8988T (cell line): Measurements from ENCODE around the gene SLC16A2.
"Not testable (repeated sequence)": the region's sequence is repeated elsewhere in the genome, so short reads cannot be mapped to it uniquely, and the experiment has no call there.

Experiments
- DNase-seq: peaks from one replicate; pipeline ENCODE4 v3.0.0; 2011

Gene SLC16A2

DNA sequence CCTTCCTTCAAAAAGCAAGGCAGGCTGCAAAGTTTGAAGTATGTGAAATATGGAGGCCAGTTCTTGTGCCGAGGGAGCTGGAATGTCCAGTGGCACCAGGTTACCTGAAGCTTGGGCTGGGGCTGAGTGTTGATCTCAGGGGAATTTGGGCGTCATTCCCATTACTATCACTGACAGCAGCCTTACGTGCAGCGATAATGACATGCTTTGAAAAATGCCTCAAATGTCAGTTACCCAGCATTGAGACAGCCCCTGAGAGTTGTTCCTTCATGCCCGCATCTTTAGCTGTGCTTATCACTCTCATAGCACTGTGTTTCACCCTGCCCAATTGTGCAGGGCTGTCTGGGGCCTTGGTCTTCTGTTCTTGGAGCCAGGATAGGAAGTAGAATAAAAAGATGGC is 27.4 kb downstream of the SLC16A2 start:
- no peak for DNase-seq

DNA sequence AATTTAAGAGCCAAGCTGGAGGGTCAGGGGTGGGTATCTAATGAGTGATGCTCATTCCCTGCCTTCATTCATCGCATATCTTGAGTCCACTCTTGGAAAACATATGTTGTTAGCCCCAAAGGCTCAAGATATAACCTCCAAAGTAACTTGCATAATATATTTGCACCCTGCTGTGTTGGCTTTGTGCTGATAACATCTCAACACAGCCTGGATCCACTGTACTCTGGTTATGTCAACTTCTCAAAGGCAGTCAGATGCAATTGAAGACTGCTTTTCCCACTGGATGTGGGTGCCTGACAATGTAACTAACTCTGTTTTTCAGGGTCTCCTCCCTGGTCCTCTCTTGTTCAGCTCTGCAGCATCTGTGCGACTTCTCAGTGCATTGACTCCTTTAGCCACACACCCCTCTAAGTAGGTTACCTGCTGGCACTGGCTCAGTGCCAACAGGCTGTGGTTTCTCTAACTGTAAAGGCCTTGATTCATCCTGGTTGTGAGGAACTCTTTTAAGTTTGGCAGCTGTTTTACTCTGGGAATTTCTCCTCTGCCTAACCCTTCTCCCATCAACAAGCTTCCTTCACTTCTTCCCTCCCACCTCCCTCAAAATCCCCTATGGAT is 28.1 kb downstream of the SLC16A2 start:
- no peak for DNase-seq

DNA sequence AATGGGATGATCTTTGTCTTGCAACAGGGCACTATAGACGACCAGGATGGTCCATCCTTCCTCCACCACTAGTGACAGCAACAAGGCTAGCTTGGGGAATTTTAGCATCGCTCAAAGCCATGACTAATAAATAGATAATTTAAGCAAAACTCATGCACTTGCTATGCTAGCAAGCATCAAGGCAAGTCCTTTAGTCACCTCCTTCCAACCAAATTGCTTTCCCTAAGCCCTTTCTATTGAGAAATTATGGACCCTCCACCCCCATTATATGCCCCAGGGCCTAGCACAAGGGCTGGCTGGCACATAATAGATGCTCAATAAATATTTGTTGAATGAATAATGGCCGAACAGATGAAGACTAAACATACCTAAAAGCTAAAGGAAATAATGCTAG is 28.6 kb downstream of the SLC16A2 start:
- DNase-seq = no peak

DNA sequence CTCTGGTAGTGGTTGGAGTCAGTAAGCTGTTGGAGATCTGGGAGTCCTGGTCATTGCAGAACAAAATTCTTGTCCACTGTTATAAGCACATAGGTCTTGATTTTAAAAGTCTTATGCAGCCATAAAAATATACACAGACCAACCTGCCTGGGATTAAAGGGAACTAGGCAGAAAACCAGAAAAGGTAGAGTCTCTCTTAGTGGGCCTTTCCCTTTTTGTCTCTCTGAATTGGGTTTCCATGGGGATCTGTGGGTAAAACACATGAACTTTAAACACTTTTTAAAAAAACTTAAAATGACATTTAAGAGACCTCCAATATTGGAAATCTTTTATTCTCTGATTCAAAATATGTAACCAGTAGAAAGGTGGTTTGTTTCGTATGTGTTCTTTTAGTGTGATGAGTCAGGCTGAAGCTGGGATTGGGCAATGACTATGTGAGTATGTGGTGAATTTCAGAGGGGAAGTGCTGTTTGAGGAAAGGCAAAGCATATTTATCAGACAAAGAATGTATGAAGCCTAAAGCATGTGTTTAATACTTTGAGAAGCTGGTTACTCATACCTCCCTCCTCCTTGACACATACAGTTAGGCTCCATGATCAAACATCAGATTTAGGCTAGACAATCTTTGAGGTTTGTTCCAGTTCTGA is 29.6 kb downstream of the SLC16A2 start:
- no peak for DNase-seq

DNA sequence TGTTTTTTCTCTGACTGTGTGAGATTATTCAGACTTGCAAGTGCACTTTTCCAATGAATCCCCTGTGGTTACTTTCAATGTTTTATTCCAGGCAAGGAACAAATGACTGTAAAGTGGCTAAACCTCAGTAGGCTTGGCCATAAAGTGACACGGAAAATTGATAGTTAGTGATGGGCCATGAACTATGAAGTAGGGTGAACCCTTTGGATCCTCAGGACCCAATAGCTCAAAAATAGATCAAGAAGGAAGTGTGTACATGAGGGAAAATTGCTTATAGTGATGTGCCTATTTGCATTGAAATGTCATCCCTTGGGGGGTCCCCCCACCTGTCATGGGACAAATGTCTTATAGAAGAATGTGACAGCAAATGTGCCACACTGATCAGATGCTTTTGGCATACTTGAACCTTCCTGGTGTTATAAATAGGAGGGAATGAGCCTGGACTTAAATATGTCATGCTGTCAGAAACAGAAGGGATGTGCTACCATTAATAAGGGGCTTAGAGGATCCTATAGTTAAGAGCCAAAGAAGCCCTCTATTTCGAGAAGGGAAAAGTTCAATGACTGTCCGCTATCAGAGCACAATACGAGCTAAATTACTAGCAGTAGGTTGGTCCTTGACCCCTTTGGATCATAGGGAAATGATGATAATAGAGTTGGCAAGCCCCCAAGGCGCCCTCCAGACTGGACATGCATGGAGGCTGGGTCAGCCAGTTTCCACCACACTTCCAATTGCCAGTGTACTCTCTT is 30.3 kb downstream of the SLC16A2 start:
- DNase-seq = no peak

DNA sequence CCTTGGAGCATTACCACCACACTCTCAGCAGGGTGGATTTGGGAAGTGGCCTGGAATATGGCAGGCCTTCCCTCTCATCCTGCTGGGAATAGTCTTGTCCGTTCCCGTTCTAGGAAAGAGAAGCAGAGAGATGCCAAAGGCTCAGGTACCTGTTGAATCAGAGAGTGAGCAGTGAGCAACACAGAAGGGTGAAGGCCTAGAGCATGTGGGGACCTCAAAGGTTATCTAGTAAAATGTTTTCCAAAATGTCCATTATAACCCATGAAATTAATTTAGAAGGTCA is 30.8 kb downstream of the SLC16A2 start:
- DNase-seq = no peak

DNA sequence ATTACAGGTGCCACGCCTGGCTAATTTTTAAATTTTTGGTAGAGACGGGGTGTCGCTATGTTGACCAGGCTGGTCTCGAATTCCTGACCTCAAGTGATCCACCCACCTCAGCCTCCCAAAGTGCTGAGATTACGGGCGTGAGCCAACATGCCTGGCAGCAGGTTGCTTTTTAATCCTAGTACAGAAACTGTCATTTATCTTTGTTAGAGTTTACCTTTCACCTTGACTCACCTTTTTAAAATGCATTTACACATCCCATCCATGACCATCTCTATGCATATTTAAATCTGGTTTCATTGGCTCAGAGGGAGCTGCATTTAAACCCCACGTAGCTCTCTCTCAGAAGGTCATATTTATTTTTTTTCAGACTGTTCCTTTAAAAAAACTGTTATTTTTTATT is 31.9 kb downstream of the SLC16A2 start:
- DNase-seq = no peak

DNA sequence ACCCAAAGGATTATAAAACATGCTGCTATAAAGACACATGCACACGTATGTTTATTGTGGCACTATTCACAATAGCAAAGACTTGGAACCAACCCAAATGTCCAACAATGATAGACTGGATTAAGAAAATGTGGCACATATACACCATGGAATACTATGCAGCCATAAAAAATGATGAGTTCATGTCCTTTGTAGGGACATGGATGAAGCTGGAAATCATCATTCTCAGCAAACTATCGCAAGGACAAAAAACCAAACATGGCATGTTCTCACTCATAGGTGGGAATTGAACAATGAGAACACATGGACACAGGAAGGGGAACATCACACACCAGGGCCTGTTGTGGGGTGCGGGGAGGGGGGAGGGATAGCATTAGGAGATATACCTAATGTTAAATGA is 32.9 kb downstream of the SLC16A2 start:
- DNase-seq = not testable (repeated sequence)

DNA sequence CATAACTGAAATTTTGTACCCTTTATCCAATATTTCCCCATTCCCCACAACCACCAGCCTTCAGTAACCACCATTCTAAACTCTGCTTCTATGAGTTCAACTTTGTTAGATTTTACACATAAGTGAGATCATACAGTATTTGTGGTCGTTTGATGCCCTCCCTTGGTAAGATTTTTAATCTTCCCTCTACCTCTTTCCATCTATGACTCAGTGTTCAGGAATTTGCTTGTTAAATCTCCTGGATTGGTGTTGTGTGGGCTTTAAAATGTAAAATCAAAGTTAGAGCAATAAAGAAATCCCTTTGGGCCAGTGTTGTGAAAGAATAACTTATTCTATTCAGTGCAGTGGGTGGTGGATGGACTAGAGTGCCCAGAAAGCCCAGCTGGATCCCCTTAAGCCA is 37.4 kb downstream of the SLC16A2 start:
- DNase-seq = no peak

DNA sequence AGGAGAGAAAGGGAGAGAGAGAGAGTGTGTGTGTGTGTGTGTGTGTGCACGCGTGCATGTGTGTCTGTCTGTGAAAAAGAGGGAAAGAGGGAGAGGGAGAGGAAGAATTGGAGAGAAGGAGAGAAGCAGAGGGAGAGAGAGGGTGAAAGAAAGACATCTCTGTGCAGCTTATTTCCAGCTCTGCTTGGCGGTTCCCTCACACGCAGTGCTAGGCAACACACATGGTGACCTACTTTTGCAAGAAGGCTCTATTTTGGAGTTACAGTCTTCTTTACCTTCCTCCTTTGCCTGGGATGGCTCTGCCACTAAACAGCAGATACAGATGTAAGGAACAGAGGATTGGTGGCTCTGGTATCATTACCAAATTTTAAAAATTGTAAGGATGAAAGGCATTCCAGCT is 40.1 kb downstream of the SLC16A2 start:
- DNase-seq = no peak

DNA sequence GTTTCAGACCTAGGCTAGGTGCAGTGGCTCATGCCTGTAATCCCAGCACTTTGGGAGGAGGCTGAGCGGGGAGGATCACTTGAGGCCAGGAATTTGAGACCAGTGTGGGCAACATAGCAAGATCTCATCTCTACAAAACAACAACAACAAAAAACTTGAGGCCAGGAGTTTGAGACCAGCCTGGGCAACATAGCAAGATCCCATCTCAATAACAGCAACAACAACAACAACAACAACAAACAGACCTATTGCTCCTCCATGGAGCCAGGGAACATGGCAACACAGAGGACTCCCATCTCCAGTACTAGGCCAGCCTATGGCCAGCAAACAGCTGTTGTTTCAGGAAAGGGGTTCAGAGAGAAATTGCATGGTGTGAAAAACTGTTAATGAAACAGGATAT is 43.4 kb downstream of the SLC16A2 start:
- DNase-seq = no peak

DNA sequence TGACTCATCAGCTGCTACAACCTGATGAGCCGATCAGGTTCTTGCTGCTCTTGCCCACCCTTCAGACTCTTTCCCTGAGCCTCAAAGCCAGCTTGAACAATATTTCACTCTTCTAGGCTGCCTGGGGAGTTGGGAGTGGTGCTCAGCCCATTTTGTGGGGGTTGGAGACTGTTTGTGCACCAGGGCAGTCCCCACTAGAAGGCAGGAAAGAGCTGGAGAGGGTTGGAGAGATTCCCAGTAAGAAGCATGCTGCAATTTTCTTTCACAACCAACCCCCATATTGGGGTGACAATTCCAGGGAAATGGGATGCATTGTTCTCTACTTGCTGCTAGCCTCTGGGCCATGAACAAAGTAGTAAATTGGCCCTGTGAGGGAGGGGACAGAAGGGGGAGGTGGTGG is 44.1 kb downstream of the SLC16A2 start:
- DNase-seq = no peak

DNA sequence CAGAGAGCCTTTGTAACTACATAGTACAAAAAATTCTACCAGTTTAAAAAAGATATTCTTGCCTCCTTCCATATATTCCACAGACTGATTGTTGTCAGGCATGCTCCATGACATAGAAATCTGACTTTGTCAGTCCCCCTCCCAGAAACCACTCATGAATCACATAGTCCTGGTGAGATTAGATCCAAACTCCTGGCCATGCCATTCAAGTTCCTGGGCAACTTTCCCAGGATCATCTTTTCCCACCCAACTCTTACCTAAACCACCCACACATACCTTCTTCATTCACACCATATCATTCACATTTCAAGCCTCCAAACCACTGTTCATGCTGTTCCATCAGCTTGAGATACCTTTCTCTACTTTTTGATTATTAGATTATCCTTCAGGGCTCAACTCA is 46.4 kb downstream of the SLC16A2 start:
- DNase-seq = no peak

DNA sequence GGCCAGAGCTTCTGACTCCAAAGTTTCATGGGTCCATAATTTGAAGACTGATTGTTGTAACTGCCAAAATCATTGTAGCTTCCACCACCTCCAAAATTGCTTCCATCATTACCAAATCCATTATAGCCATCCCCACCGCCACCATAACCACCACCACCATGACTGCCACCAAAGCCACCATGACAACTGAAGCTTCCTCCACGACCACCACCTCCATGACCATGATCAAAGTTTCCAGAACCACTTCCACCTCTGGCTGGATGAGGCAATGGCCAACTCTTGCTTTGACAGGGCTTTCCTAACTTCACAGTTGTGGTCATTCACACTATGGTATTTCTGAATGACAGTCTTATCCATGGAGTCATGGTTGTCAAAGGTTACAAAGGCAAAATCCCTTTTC is 51.8 kb downstream of the SLC16A2 start:
- not testable (repeated sequence) for DNase-seq

DNA sequence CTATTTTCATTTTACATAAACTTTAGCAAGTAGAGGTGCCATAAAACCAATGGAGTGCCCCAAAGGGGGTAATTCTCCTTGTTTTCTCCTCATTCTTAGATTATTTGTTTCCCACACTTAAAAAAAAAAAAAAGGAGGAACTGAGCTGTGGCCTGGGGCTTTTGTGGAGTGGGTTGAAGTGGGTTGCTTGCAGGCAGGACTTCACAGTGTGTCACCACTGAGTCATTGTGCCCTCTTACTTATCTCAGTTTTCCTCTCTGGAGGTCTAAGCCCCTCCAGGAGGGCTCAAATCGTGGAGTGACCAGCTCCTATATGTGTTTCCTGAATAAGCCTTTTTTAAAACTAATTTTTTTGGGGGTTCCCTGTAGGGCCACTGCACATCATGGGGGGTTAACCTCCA is 69.0 kb downstream of the SLC16A2 start:
- no peak for DNase-seq

DNA sequence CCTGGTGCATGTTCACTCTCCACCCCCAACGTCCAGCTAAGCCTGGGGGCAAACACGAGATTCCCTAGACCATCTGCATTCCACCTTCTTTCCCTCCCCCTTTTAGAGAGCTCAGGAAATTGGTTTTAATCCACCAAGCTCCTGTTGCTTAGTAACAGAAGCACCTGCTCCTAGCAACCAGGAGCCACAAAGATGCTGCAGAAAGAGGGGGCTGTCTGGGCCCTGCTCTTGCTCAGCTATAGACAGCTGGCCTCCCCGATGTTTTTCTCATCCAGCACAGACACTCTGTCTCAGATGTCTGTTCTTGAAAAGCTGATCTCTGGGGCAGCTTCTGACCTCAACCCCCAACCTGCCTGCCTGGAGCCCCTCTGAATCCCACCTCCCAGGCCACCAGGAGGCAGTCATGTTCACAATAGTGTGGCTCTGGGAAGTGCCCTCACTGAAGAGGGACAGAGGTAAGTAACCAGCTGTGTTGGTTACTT is 71.5 kb downstream of the SLC16A2 start:
- DNase-seq = no peak

DNA sequence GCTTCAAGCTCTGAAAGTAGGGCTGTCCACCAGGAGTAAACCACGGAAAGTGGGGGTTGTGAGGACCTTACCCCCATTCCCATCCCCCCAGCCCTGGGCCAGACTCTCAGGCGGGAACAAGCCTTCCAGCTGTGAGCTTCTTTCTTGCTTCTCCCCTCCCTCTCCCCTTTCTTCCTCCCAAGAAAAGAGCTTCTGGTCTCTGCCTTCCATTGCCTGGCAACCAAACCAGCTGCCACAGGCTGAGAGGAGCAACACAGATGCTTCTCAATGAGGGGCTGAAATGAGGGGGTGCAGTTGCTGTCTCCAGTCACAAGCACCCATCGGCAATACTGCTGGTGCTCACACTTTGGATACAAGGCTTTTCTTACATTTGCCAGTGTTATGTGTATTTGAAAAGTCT is 72.5 kb downstream of the SLC16A2 start:
- no peak for DNase-seq

DNA sequence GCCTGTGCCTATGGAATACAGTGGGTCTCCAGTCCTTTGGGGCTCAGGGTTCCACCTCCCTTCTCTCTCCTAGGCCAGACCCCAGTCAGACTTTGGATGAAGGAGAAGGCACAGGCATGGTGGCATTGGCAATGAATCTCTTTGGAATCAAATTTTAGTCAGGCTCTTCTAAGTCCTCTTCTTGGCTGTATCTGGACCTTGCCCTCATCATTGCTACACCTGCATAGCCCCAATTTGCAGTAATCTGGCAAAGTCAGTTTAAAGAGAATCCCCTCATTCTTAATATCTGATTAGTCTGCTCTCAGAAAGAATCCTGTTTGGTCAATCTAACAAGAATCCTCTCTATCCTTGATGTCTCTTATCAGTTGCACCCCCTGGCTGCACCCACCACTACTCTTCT is 77.6 kb downstream of the SLC16A2 start:
- DNase-seq = no peak

DNA sequence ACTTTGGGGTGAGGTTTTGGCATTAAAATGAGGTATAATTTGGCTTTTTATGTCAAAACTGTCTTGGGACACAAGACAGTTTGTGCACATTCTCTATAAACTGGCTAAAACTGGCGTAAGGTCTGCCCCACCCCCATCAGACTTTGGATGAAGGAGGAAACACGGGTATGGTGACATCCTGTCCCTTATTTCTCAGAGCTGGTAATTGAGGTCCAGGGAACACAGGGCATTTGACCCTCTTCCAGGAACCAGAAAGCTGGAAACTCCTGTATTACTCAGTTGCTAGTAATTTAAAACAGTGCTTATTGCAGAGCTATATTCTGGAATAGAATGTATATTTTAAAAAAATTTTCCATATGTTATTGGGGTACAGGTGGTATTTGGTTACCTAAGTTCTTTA is 78.8 kb downstream of the SLC16A2 start:
- DNase-seq = no peak

DNA sequence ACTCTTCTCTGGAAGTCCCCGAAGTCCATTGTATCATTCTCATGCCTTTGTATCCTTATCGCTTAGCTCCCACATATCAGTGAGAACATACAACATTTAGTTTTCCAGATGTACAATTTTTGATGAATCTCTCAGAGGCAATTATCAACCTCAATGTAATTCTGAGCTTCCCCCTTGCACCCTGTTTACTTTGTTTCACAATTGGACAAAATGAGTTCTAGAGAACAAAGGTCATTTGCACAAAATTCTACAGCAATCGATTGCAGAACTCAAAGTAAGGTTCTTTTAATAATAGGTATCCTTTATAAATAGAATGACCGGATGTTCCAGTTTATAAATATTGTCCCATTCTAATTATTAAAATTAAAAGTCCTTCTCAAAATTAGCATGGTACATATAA is 79.3 kb downstream of the SLC16A2 start:
- DNase-seq = no peak

DNA sequence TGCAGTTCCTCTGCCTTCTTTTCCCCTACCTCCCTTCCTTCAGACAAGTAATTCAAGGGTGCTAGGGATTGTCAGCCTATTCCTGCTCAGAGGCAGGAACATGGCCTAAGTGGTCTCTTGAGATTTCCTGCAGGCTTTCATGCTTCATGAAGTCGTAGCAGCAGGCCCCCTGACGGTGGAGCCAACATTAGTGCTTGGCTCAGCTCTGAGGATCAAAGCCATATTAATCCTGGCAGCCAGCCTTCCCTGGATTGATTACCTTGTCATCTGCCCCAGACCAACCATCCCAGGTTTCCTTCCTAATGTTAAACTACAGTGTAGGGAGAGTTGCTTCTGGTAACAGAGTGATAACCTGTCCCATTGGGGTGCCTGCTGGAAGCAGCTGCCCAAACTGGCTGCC is 84.1 kb downstream of the SLC16A2 start:
- DNase-seq = no peak

DNA sequence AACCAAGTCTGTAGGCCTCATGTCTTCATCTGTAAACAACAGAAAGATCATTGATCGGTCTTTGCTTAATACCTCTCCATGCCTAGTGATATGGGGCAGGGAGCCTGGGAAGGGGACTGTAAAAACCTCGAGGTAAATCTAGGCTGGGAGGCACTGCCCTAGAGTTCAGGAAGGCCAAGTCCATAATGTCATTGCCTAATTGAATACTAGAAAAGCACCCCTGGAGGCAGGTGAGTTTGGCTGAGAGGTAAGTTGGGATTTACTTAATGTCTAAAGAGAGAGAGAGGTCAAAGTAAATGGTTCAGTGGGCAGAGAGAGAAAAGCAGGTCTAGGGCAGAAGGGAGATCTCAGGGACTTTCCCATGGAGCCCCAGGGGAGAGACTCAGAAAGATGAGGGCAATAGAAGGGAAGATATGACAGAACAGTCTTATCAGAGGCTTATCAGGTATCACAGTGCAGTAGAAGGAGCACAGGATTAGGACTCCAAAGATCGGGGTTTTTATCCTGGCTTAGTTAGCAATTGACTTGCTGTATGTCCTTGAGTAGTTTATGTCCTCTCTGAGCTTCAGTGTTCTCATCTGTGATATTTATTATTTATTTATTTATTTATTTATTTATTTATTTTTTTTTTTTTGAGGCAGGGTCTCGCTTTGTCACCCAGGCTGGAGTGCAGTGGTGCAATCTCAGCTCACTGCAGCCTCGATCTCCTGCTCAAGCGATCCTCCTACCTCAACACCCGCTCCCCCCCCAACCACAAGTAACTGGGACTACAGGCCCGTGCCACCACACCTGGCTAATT is 85.2 kb downstream of the SLC16A2 start:
- no peak for DNase-seq

DNA sequence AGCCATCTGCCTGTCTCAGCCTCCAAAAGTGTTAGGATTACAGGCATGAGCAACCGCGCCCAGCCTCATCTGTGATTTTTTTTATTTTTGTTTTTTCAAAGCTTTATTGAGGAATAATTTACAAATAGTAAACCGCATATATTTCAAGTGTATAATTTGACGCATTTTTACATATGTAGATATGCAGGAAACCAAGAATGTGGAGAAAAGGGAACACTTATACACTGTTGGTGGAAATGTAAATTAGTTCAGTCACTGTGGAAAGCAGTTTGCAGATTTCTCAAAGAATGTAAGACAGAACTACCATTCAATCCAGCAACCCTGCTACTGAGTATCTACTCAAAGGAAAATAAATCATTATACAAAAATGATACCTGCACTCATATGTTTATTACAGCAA is 85.9 kb downstream of the SLC16A2 start:
- DNase-seq = no peak

DNA sequence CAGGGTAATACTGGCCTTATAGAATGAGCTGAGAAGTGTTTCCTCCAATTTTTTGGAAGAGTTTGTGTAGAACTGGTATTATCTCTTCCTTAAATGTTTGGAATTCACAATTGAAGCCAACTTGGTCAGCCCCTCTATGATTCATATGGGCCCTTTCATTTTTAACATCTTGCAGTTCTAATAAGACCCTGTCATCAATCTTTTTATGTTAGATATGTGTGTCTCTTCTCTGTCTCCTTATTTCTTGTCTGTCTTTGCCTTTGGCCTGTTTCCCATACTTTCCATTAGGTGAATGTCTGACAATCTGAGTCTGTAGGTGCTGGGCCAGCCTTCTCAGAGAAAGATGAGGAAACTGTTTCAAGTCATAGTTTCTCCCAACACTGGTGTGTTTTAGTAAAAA is 88.7 kb downstream of the SLC16A2 start:
- DNase-seq = no peak
